C4-2B (cell line): ENCODE results near the gene SNX20.

ENCODE experiments used
- CTCF ChIP-seq: fragments of 450-650 bp; conservative IDR thresholded peaks from 2 replicates; pipeline ENCODE4 v1.5.1; 2017; ENCODE audit warnings: mild to moderate bottlenecking
- ZFX ChIP-seq: fragments of 450-650 bp; IDR thresholded peaks from 2 replicates; pipeline ENCODE4 v1.6.1; 2017

GRCh38 chr16:50665128-50665878 lies 15.8 kb downstream of the SNX20 start:
- TF ChIP-seq CTCF: peak; percentile 89
- TF ChIP-seq ZFX: no peak
